Left lung (tissue), 10 donors: ENCODE results near the gene NFKBIL1. TPM values are rescaled to one million over a fixed set of nuclear protein-coding genes. Genes with fewer than 3 reads are reported as not detected.
A peak's percentile ranks its signal among the peaks of the same experiment; 100 is the strongest.
"Not testable (repeated sequence)": the region's sequence is repeated elsewhere in the genome, so short reads cannot be mapped to it uniquely, and the experiment has no call there.

Experiments used
- ATAC-seq: fragments of 200-7000 bp; cut with Tn5 transposase; one replicate; pipeline ENCODE4 v1.9.1; 2020; ENCODE audit warnings: moderate library complexity
- DNase-seq, 4 donors: peaks; one replicate each; pipeline ENCODE4 v3.0.0-alpha.2; 2013 to 2020
- H3K27ac ChIP-seq, 2 donors: fragments of 200-600 bp; sonication (generic) in 1 of 2; one replicate each; pipeline versions ENCODE4 v1.5.0 to v1.8.0; 2020 to 2021
- H3K27me3 ChIP-seq, 2 donors: fragments of 200-600 bp; sonication (generic) in 1 of 2; one replicate each; pipeline versions ENCODE4 v1.5.0 to v1.8.0; 2020 to 2021
- H3K36me3 ChIP-seq, 2 donors: fragments of 200-600 bp; sonication (generic) in 1 of 2; one replicate each; pipeline versions ENCODE4 v1.5.0 to v1.8.0; 2020 to 2021
- H3K4me1 ChIP-seq, 2 donors: fragments of 200-600 bp; one replicate each; pipeline ENCODE4 v1.8.0; 2021
- H3K4me3 ChIP-seq, 2 donors: fragments of 200-600 bp; sonication (generic) in 1 of 2; one replicate each; pipeline versions ENCODE4 v1.5.0 to v1.8.0; 2020 to 2021; ENCODE audit warnings: mild to moderate bottlenecking in 1 of 2
- H3K9me3 ChIP-seq, 2 donors: fragments of 200-600 bp; sonication (generic) in 1 of 2; one replicate each; pipeline versions ENCODE4 v1.5.0 to v1.8.0; 2020 to 2021
- CTCF ChIP-seq, 2 donors: fragments of 200-600 bp; sonication (generic) in 1 of 2; IDR thresholded peaks; one replicate each; pipeline versions ENCODE4 v1.5.0 to v1.8.0; 2021; ENCODE audit warnings: antibody characterized with exemption in 2 of 2
- intact Hi-C, 2 donors: fragments of 100-400 bp; cut with DNase I; formaldehyde crosslinking; loops; one replicate each; pipeline versions ENCODE4 v1.11.2 to v1.14.2; 2022
- polyA plus RNA-seq, 6 donors: library from polyadenylated mRNA; unstranded; fragments of 120-200 nt; gene quantifications; one replicate each; pipeline ENCODE4 v1.2.1, GENCODE V29; 2013; ENCODE audit not compliant: insufficient read length in 6 of 6
- total RNA-seq, 2 donors: library from RNA; stranded (reverse); fragmentation: NEBNext Ultra II Directional; extraction: Animal tissue kit (Norgen Biotek cat#: 25700); gene quantifications; one replicate each; pipeline ENCODE4 v1.2.1, GENCODE V29; 2021
- donor health status: DM: no; HTN: yes; CAD: no.
- donor health status: DM: no; HTN: no; CAD: no.

The NFKBIL1 gene
- total and polyA plus RNA-seq, 8 donors = 15.0 to 25.4 (median 18.8) TPM

- peak; percentile 62 for ATAC-seq
- peak overlapping the region in 1 of 2 donors; percentile 53 for H3K4me3 ChIP-seq
- intact Hi-C loops = no loop called here
- H3K36me3 ChIP-seq = no peaks in the 10 kb centered on the region
- TF ChIP-seq CTCF (IDR thresholded peaks at IDR 0.05) = no peak
- H3K9me3 ChIP-seq = no peaks in the 10 kb centered on the region
- no peaks in the 10 kb centered on the region for H3K27me3 ChIP-seq
- peaks cover 0 to 65% of the 10 kb centered on the region in 2 donors for H3K4me1 ChIP-seq
- peak overlapping the region; percentile 53 to 92 for H3K27ac ChIP-seq
- peak in 2 of 4 donors; percentile 62 to 82 for DNase-seq
Observed at GRCh38 chr6:31586599-31587281, 39.3 kb downstream of the NFKBIL1 start.

GRCh38 chr6:31587791-31588777, 40.7 kb downstream of the NFKBIL1 start:
- Histone ChIP-seq H3K4me3 (peak overlapping the region in 1 of 2 donors; percentile 53), H3K27me3 (no peaks in the 10 kb centered on the region), H3K36me3 (no peaks in the 10 kb centered on the region), H3K9me3 (no peaks in the 10 kb centered on the region), H3K4me1 (peaks cover 0 to 56% of the 10 kb centered on the region in 2 donors), H3K27ac (peak overlapping the region in 1 of 2 donors; percentile 92)
- no peak for ATAC-seq
- intact Hi-C loops = no loop called here
- no peak for DNase-seq
- no peak for TF ChIP-seq CTCF (IDR thresholded peaks at IDR 0.05)

- Histone ChIP-seq H3K4me1 (peaks cover 0 to 52% of the 10 kb centered on the region in 2 donors), H3K27me3 (no peaks in the 10 kb centered on the region), H3K27ac (peak overlapping the region in 1 of 2 donors; percentile 13), H3K4me3 (peak overlapping the region in 1 of 2 donors; percentile 53), H3K36me3 (no peaks in the 10 kb centered on the region), H3K9me3 (no peaks in the 10 kb centered on the region)
- DNase-seq (no peak), ATAC-seq (no peak)
- TF ChIP-seq CTCF (IDR thresholded peaks at IDR 0.05) = no peak
- intact Hi-C loops = no loop called here
Observed at GRCh38 chr6:31588871-31589650, 41.7 kb downstream of the NFKBIL1 start.

- ATAC-seq, H3K36me3 ChIP-seq: not testable (repeated sequence)
- intact Hi-C loops = loop anchor here (10.0 kb wide), 2 partner anchors 46 to 96 kb away; partner anchors contain the start of genes ATP6V1G2 (in 1 of the 2), DDX39B (in 1 of the 2), MICB (in 1 of the 2) and NFKBIL1 (in 1 of the 2)
Observed at GRCh38 chr6:31590691-31591090, 43.3 kb downstream of the NFKBIL1 start.

GRCh38 chr6:31592396-31592771, 45.0 kb downstream of the NFKBIL1 start:
- Histone ChIP-seq H3K27me3 (no peaks in the 10 kb centered on the region), H3K9me3 (no peaks in the 10 kb centered on the region), H3K27ac (no peak overlapping the region), H3K4me3 (no peak overlapping the region), H3K36me3 (no peaks in the 10 kb centered on the region), H3K4me1 (peaks cover 0 to 32% of the 10 kb centered on the region in 2 donors)
- intact Hi-C loops = loop anchor here (10.0 kb wide), 2 partner anchors 48 to 98 kb away; partner anchors contain the start of genes ATP6V1G2 (in 1 of the 2), DDX39B (in 1 of the 2), MICB (in 1 of the 2) and NFKBIL1 (in 1 of the 2)
- ATAC-seq (no peak), DNase-seq (no peak)
- TF ChIP-seq CTCF (IDR thresholded peaks at IDR 0.05) = no peak

More at GRCh38 chr6:31590691-31591090, 43.3 kb downstream of the NFKBIL1 start:
- not testable (repeated sequence) for H3K9me3 ChIP-seq, H3K27ac ChIP-seq, H3K27me3 ChIP-seq, H3K4me3 ChIP-seq, DNase-seq
- peaks cover 0 to 36% of the 10 kb centered on the region in 2 donors for H3K4me1 ChIP-seq
